H9 (cell line): ENCODE measurements around the gene TMCO6. TPM values are rescaled to one million over a fixed set of nuclear protein-coding genes. Genes with fewer than 3 reads are reported as not detected.
"Not testable (repeated sequence)": the region's sequence is repeated elsewhere in the genome, so short reads cannot be mapped to it uniquely, and the experiment has no call there.

ENCODE experiments used
- DNase-seq: peaks from one replicate; pipeline ENCODE4 v3.0.0-alpha.2; 2017
- H2AFZ ChIP-seq: one replicate; pipeline ENCODE4 v1.6.1; 2013; ENCODE audit warnings: mild to moderate bottlenecking, low read length, control low read depth, moderate library complexity
- H2AK5ac ChIP-seq: 2 replicates; pipeline ENCODE4 v1.6.1; 2013; ENCODE audit warnings: low read length, control low read depth, mixed read lengths; ENCODE audit not compliant: insufficient read length
- H2BK120ac ChIP-seq: one replicate; pipeline ENCODE4 v1.6.1; 2013; ENCODE audit warnings: low read depth, mild to moderate bottlenecking, low read length, control low read depth, inconsistent platforms; ENCODE audit not compliant: poor library complexity, severe bottlenecking
- H2BK12ac ChIP-seq: 2 replicates; pipeline ENCODE4 v1.6.1; 2013; ENCODE audit warnings: low read length, control low read depth, mixed read lengths, low read depth; ENCODE audit not compliant: insufficient read length
- H2BK15ac ChIP-seq: 2 replicates; pipeline ENCODE4 v1.6.1; 2013; ENCODE audit warnings: low read depth, low read length, control low read depth
- H2BK20ac ChIP-seq: one replicate; pipeline ENCODE4 v1.6.1; 2013; ENCODE audit warnings: low read depth, mild to moderate bottlenecking, low read length, control low read depth, inconsistent platforms; ENCODE audit not compliant: poor library complexity, severe bottlenecking
- H2BK5ac ChIP-seq: 2 replicates; pipeline ENCODE4 v1.6.1; 2013; ENCODE audit warnings: low read length, control low read depth, mixed read lengths; ENCODE audit not compliant: insufficient read length
- H3K14ac ChIP-seq: 2 replicates; pipeline ENCODE4 v1.6.1; 2013; ENCODE audit warnings: low read length, control low read depth; ENCODE audit not compliant: insufficient read depth
- H3K18ac ChIP-seq: 2 replicates; pipeline ENCODE4 v1.6.1; 2013; ENCODE audit warnings: low read depth, mild to moderate bottlenecking, mixed read lengths, low read length, control low read depth; ENCODE audit not compliant: insufficient read length
- H3K23ac ChIP-seq: 2 replicates; pipeline ENCODE4 v1.6.1; 2013; ENCODE audit warnings: low read length, control low read depth, mixed read lengths, low read depth; ENCODE audit not compliant: insufficient read length
- H3K23me2 ChIP-seq: 2 replicates; pipeline ENCODE4 v1.6.1; 2013; ENCODE audit warnings: low read depth, mild to moderate bottlenecking, mixed read lengths, low read length, control low read depth; ENCODE audit not compliant: insufficient read length, poor library complexity, severe bottlenecking
- H3K27ac ChIP-seq: 2 replicates; pipeline ENCODE4 v1.5.1; 2013; ENCODE audit warnings: low read length, control low read depth, mixed read lengths, low read depth; ENCODE audit not compliant: insufficient read length
- H3K27me3 ChIP-seq: 2 replicates; pipeline ENCODE4 v1.6.1; 2013; ENCODE audit warnings: low read length, control low read depth, inconsistent platforms; ENCODE audit not compliant: insufficient read depth
- H3K4ac ChIP-seq: 2 replicates; pipeline ENCODE4 v1.6.1; 2013; ENCODE audit warnings: low read depth, mild to moderate bottlenecking, control low read depth, inconsistent platforms, low read length, moderate library complexity
- H3K4me1 ChIP-seq: 2 replicates; pipeline ENCODE4 v1.6.1; 2013; ENCODE audit warnings: low read length, control low read depth, inconsistent platforms; ENCODE audit not compliant: insufficient read depth
- H3K4me2 ChIP-seq: 2 replicates; pipeline ENCODE4 v1.6.1; 2013; ENCODE audit warnings: low read length, control low read depth, mixed read lengths; ENCODE audit not compliant: insufficient read length, insufficient read depth
- H3K56ac ChIP-seq: 2 replicates; pipeline ENCODE4 v1.6.1; 2013; ENCODE audit warnings: low read depth, mild to moderate bottlenecking, mixed read lengths, low read length, control low read depth; ENCODE audit not compliant: insufficient read length
- H3K79me1 ChIP-seq: 2 replicates; pipeline ENCODE4 v1.6.1; 2013; ENCODE audit warnings: low read depth, mild to moderate bottlenecking, moderate library complexity, low read length, control low read depth, inconsistent platforms; ENCODE audit not compliant: insufficient read depth, poor library complexity, severe bottlenecking
- H3K79me2 ChIP-seq: 2 replicates; pipeline ENCODE4 v1.6.1; 2013; ENCODE audit warnings: low read length, control low read depth, inconsistent platforms; ENCODE audit not compliant: insufficient read depth
- H3K9ac ChIP-seq: 2 replicates; pipeline ENCODE4 v1.6.1; 2013; ENCODE audit warnings: low read length, control low read depth, mixed read lengths; ENCODE audit not compliant: insufficient read length; ENCODE audit errors: extremely low read depth
- H3K9me3 ChIP-seq: one replicate; pipeline ENCODE4 v1.6.1; 2013; ENCODE audit warnings: low read depth, low read length, inconsistent platforms; ENCODE audit not compliant: control insufficient read depth
- H3T11ph ChIP-seq: one replicate; pipeline ENCODE4 v1.6.1; 2013; ENCODE audit warnings: mild to moderate bottlenecking, low read length, control low read depth, inconsistent platforms
- H4K20me1 ChIP-seq: one replicate; pipeline ENCODE4 v1.6.1; 2013; ENCODE audit not compliant: control insufficient read depth, insufficient read length, insufficient read depth
- H4K5ac ChIP-seq: 2 replicates; pipeline ENCODE4 v1.6.1; 2013; ENCODE audit warnings: low read depth, mild to moderate bottlenecking, mixed read lengths, low read length, control low read depth; ENCODE audit not compliant: insufficient read length
- H4K8ac ChIP-seq: replicated peaks from 2 replicates; pipeline ENCODE4 v1.6.1; 2013; ENCODE audit warnings: low read length, control low read depth, mixed read lengths, low read depth; ENCODE audit not compliant: insufficient read length
- H4K91ac ChIP-seq: 2 replicates; pipeline ENCODE4 v1.6.1; 2013; ENCODE audit warnings: low read depth, mild to moderate bottlenecking, moderate library complexity, mixed read lengths, low read length, control low read depth; ENCODE audit not compliant: insufficient read length
- H3K27ac Mint-ChIP-seq, 3 experiments: 2 replicates in 2 of 3; 3 replicates in 1 of 3; pipeline ENCODE4 v1.8.0; 2020 to 2021; ENCODE audit warnings: mixed read lengths in 3 of 3, mild to moderate bottlenecking in 1 of 3, moderate library complexity in 1 of 3
- H3K27me3 Mint-ChIP-seq: 2 replicates; pipeline ENCODE4 v1.8.0; 2021; ENCODE audit warnings: low read depth, mild to moderate bottlenecking, moderate library complexity, mixed read lengths
- H3K36me3 Mint-ChIP-seq, 3 experiments: 2 replicates in 2 of 3; 3 replicates in 1 of 3; pipeline ENCODE4 v1.8.0; 2020 to 2021; ENCODE audit warnings: low read depth in 3 of 3, mixed read lengths in 3 of 3; ENCODE audit not compliant: insufficient read depth in 1 of 3
- H3K4me1 Mint-ChIP-seq, 2 experiments: 2 replicates each; pipeline ENCODE4 v1.8.0; 2020; ENCODE audit warnings: mixed read lengths in 2 of 2
- H3K4me3 Mint-ChIP-seq, 2 experiments: 2 replicates in 1 of 2; 3 replicates in 1 of 2; pipeline ENCODE4 v1.8.0; 2020 to 2021; ENCODE audit warnings: mild to moderate bottlenecking in 2 of 2, mixed read lengths in 2 of 2, moderate library complexity in 1 of 2
- H3K9me3 Mint-ChIP-seq, 2 experiments: 2 replicates in 1 of 2; 3 replicates in 1 of 2; pipeline ENCODE4 v1.8.0; 2020; ENCODE audit warnings: mild to moderate bottlenecking in 2 of 2, mixed read lengths in 2 of 2, moderate library complexity in 1 of 2
- WGBS: extraction: QIAGEN DNeasy Blood & Tissue Kit; methylation state at CpG from one replicate; pipeline ENCODE4 v1.1.7; 2013; ENCODE audit warnings: missing lambda C conversion rate, low lambda C conversion rate, mixed read lengths; ENCODE audit not compliant: insufficient read length; ENCODE audit errors: extremely low coverage; 5-methylcytosine and 5-hydroxymethylcytosine counted together
- total RNA-seq: library from RNA; stranded (reverse); gene quantifications from 2 replicates; pipeline ENCODE4 v1.2.1, GENCODE V29; 2021
- TF ChIP-seq, protein P1 (sequence below): fragments of 200-600 bp; sonication (generic); conservative IDR thresholded peaks from 3 replicates; pipeline ENCODE4 v1.8.0; 2021; ENCODE audit warnings: antibody characterized with exemption, mild to moderate bottlenecking

The TMCO6 gene
- total RNA-seq, 1 experiment from 2014 or later: 39.3 TPM

DNA sequence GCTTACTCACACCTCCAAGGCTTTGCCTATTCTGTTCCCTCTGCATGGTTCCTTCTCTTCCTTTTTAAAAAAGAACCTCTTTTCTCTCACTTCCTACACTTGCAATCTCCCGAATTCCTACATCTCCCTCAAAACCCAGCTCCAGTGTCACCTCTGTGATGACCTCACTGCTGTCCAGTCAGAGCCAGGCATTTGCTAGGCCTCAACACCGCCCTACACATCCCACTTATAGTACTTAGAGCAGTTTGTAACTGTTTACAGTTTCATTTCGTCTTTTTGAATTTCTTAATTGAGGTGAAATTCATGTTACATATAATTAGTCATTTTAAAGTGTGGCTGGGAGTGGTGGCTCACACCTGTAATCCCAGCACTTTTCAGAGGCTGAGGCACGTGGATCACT, 37.1 kb upstream of the TMCO6 start:
- no peaks in the 10 kb centered on the region for H4K20me1 ChIP-seq
- H2AFZ ChIP-seq: no peak overlapping the region
- H4K91ac ChIP-seq: no peak overlapping the region
- Mint-ChIP-seq H3K4me1 (no peaks in the 10 kb centered on the region), H3K27ac (no peak overlapping the region; a peak in 1 of 7 replicates), H3K4me3 (no peak overlapping the region), H3K27me3 (peaks cover 7% of the 10 kb centered on the region), H3K36me3 (no peaks in the 10 kb centered on the region), H3K9me3 (peaks cover 14 to 21% of the 10 kb centered on the region in 2 experiments; a peak in 4 of 5 replicates)
- no peaks in the 10 kb centered on the region for H3K23me2 ChIP-seq
- no peak overlapping the region for H2BK12ac ChIP-seq
- H3K4me2 ChIP-seq: no peak overlapping the region
- no peak overlapping the region for H2BK5ac ChIP-seq
- H4K5ac ChIP-seq: no peak overlapping the region
- no peaks in the 10 kb centered on the region for H3K79me1 ChIP-seq
- H2BK20ac ChIP-seq: no peak overlapping the region
- no peak overlapping the region for H3K4ac ChIP-seq
- H3K14ac ChIP-seq: no peak overlapping the region
- TF ChIP-seq, protein P1, sequence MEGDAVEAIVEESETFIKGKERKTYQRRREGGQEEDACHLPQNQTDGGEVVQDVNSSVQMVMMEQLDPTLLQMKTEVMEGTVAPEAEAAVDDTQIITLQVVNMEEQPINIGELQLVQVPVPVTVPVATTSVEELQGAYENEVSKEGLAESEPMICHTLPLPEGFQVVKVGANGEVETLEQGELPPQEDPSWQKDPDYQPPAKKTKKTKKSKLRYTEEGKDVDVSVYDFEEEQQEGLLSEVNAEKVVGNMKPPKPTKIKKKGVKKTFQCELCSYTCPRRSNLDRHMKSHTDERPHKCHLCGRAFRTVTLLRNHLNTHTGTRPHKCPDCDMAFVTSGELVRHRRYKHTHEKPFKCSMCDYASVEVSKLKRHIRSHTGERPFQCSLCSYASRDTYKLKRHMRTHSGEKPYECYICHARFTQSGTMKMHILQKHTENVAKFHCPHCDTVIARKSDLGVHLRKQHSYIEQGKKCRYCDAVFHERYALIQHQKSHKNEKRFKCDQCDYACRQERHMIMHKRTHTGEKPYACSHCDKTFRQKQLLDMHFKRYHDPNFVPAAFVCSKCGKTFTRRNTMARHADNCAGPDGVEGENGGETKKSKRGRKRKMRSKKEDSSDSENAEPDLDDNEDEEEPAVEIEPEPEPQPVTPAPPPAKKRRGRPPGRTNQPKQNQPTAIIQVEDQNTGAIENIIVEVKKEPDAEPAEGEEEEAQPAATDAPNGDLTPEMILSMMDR: no peak
- H3K79me2 ChIP-seq: no peaks in the 10 kb centered on the region
- H3K27me3 ChIP-seq: no peaks in the 10 kb centered on the region
- no peak overlapping the region for H3K9ac ChIP-seq
- H3K27ac ChIP-seq: no peak overlapping the region
- no peak overlapping the region for H3K18ac ChIP-seq
- H2BK120ac ChIP-seq: no peak overlapping the region
- no peak overlapping the region for H3K23ac ChIP-seq
- DNase-seq: no peak
- WGBS: no CpG with 5 or more reads among the region's 4 CpGs
- no peak overlapping the region for H2BK15ac ChIP-seq
- no peak overlapping the region for H2AK5ac ChIP-seq
- no peaks in the 10 kb centered on the region for H3K9me3 ChIP-seq
- no peak overlapping the region for H3K56ac ChIP-seq
- no peak overlapping the region for H4K8ac ChIP-seq
- no peak overlapping the region for H3T11ph ChIP-seq
- H3K4me1 ChIP-seq: no peaks in the 10 kb centered on the region

DNA sequence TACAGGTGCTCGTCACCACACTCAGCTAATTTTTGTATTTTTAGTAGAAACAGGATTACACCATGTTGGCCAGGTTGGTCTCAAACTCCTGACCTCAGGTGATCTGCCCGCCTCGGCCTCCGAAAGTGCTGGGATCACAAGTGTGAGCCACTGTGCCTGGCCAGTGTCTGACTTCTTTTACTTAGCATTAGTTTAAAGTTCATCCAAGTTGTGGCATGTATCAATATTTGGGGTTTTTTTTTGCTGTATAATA, 35.9 kb upstream of the TMCO6 start:
- WGBS: no CpG with 5 or more reads among the region's 4 CpGs
- not testable (repeated sequence) for H2BK15ac ChIP-seq, H3K27ac Mint-ChIP-seq, H3K79me2 ChIP-seq, H4K5ac ChIP-seq, H4K20me1 ChIP-seq, H3K9me3 ChIP-seq, H3K4ac ChIP-seq, H3K27ac ChIP-seq, H3K27me3 ChIP-seq, H2BK12ac ChIP-seq, H3K27me3 Mint-ChIP-seq, H3K18ac ChIP-seq, H3K56ac ChIP-seq, H2AK5ac ChIP-seq, H3K14ac ChIP-seq, H3K4me2 ChIP-seq, H3K4me1 ChIP-seq, H3K79me1 ChIP-seq, H2AFZ ChIP-seq, H3K23ac ChIP-seq, H3K4me3 Mint-ChIP-seq, H2BK20ac ChIP-seq, DNase-seq, H3K9ac ChIP-seq, H3K4me1 Mint-ChIP-seq, H2BK120ac ChIP-seq, H2BK5ac ChIP-seq, H3K36me3 Mint-ChIP-seq, H4K91ac ChIP-seq, H4K8ac ChIP-seq, H3T11ph ChIP-seq, H3K23me2 ChIP-seq
- H3K9me3 Mint-ChIP-seq: peaks cover 14 to 27% of the 10 kb centered on the region in 2 experiments; a peak in 4 of 5 replicates
